Effector memory CD8-positive, alpha-beta T cell (primary cell): ENCODE measurements around the gene NEK8.
"Not testable (repeated sequence)": the region's sequence is repeated elsewhere in the genome, so short reads cannot be mapped to it uniquely, and the experiment has no call there.

ENCODE experiments used
- ATAC-seq: fragments of 150-1000 bp; cut with Tn5 transposase; replicated peaks from 2 replicates; pipeline ENCODE4 v1.10.0; 2021; ENCODE audit warnings: mild to moderate bottlenecking, moderate library complexity
- DNase-seq, 3 experiments: peaks; one replicate each; pipeline ENCODE4 v3.0.0; 2021
- H3K27ac Mint-ChIP-seq, 2 donors: one replicate each; pipeline ENCODE4 v1.8.0; 2022; ENCODE audit warnings: mild to moderate bottlenecking in 2 of 2, mixed read lengths in 2 of 2, moderate library complexity in 2 of 2
- H3K27me3 Mint-ChIP-seq, 2 donors: one replicate each; pipeline ENCODE4 v1.8.0; 2022; ENCODE audit warnings: mixed read lengths in 2 of 2
- H3K36me3 Mint-ChIP-seq: one replicate; pipeline ENCODE4 v1.8.0; 2022; ENCODE audit warnings: mild to moderate bottlenecking, moderate library complexity, mixed read lengths; ENCODE audit not compliant: insufficient read depth
- H3K4me1 Mint-ChIP-seq, 2 donors: one replicate each; pipeline ENCODE4 v1.8.0; 2022; ENCODE audit warnings: low read depth in 2 of 2, mixed read lengths in 2 of 2
- H3K4me3 Mint-ChIP-seq, 2 donors: one replicate each; pipeline ENCODE4 v1.8.0; 2022; ENCODE audit warnings: mild to moderate bottlenecking in 2 of 2, mixed read lengths in 2 of 2, moderate library complexity in 2 of 2
- H3K9me3 Mint-ChIP-seq, 2 donors: one replicate each; pipeline ENCODE4 v1.8.0; 2022; ENCODE audit warnings: mixed read lengths in 2 of 2

NEK8 gene

GRCh38 chr17:28763804-28764266, 35.2 kb downstream of the NEK8 start:
- Mint-ChIP-seq H3K36me3 (peaks cover 22% of the 10 kb centered on the region), H3K9me3 (no peaks in the 10 kb centered on the region), H3K27ac (no peak overlapping the region), H3K27me3 (no peaks in the 10 kb centered on the region), H3K4me1 (peaks cover 0 to 3% of the 10 kb centered on the region in 2 donors), H3K4me3 (no peak overlapping the region)
- peak; percentile 75 for ATAC-seq
- peak; percentile 73 to 79 (median 76) for DNase-seq

GRCh38 chr17:28765038-28765437, 36.5 kb downstream of the NEK8 start:
- ATAC-seq: no peak
- Mint-ChIP-seq H3K4me3 (no peak overlapping the region), H3K9me3 (no peaks in the 10 kb centered on the region), H3K27me3 (no peaks in the 10 kb centered on the region), H3K4me1 (peaks cover 3 to 6% of the 10 kb centered on the region in 2 donors), H3K36me3 (peaks cover 22% of the 10 kb centered on the region), H3K27ac (no peak overlapping the region)
- no peak for DNase-seq

- no peaks in the 10 kb centered on the region for H3K27me3 Mint-ChIP-seq
- DNase-seq (no peak), ATAC-seq (no peak)
- peak overlapping the region in 1 of 2 donors; percentile 75 for H3K27ac Mint-ChIP-seq
- no peak overlapping the region for H3K4me3 Mint-ChIP-seq
- H3K4me1 Mint-ChIP-seq: peaks cover 8 to 27% of the 10 kb centered on the region in 2 donors
- peaks cover 26% of the 10 kb centered on the region for H3K36me3 Mint-ChIP-seq
- H3K9me3 Mint-ChIP-seq: no peaks in the 10 kb centered on the region
Measured at GRCh38 chr17:28773736-28774135, 45.1 kb downstream of the NEK8 start.

GRCh38 chr17:28774206-28774605, 45.6 kb downstream of the NEK8 start:
- H3K27ac Mint-ChIP-seq: peak overlapping the region in 1 of 2 donors; percentile 75
- H3K27me3 Mint-ChIP-seq: no peaks in the 10 kb centered on the region
- peaks cover 23% of the 10 kb centered on the region for H3K36me3 Mint-ChIP-seq
- no peaks in the 10 kb centered on the region for H3K9me3 Mint-ChIP-seq
- no peak overlapping the region for H3K4me3 Mint-ChIP-seq
- peaks cover 13 to 32% of the 10 kb centered on the region in 2 donors for H3K4me1 Mint-ChIP-seq
- no peak for DNase-seq
- ATAC-seq: no peak

- peaks cover 18 to 39% of the 10 kb centered on the region in 2 donors for H3K4me1 Mint-ChIP-seq
- H3K27me3 Mint-ChIP-seq: no peaks in the 10 kb centered on the region
- no peaks in the 10 kb centered on the region for H3K9me3 Mint-ChIP-seq
- H3K4me3 Mint-ChIP-seq: no peak overlapping the region
- DNase-seq (no peak), ATAC-seq (no peak)
- peak overlapping the region; percentile 77 to 80 for H3K27ac Mint-ChIP-seq
- H3K36me3 Mint-ChIP-seq: peaks cover 17% of the 10 kb centered on the region
Measured at GRCh38 chr17:28777178-28777577, 48.6 kb downstream of the NEK8 start.

- H3K27me3 Mint-ChIP-seq, H3K9me3 Mint-ChIP-seq, H3K27ac Mint-ChIP-seq, H3K36me3 Mint-ChIP-seq, H3K4me3 Mint-ChIP-seq, DNase-seq, ATAC-seq: not testable (repeated sequence)
- peaks cover 18 to 39% of the 10 kb centered on the region in 2 donors for H3K4me1 Mint-ChIP-seq
Measured at GRCh38 chr17:28779601-28780000, 51.0 kb downstream of the NEK8 start.

- DNase-seq: no peak
- Mint-ChIP-seq H3K4me1 (peaks cover 9 to 27% of the 10 kb centered on the region in 2 donors), H3K4me3 (no peak overlapping the region), H3K27me3 (no peaks in the 10 kb centered on the region), H3K9me3 (no peaks in the 10 kb centered on the region), H3K27ac (peak overlapping the region; percentile 52 to 60), H3K36me3 (peaks cover 2% of the 10 kb centered on the region)
- no peak for ATAC-seq
Measured at GRCh38 chr17:28783161-28783560, 54.6 kb downstream of the NEK8 start.

GRCh38 chr17:28788100-28788499, 59.5 kb downstream of the NEK8 start:
- no peak for ATAC-seq
- peaks cover 6% of the 10 kb centered on the region for H3K36me3 Mint-ChIP-seq
- no peaks in the 10 kb centered on the region for H3K27me3 Mint-ChIP-seq
- no peaks in the 10 kb centered on the region for H3K9me3 Mint-ChIP-seq
- DNase-seq: no peak
- peak overlapping the region in 1 of 2 donors; percentile 25 for H3K27ac Mint-ChIP-seq
- peaks cover 0 to 7% of the 10 kb centered on the region in 2 donors for H3K4me1 Mint-ChIP-seq
- no peak overlapping the region for H3K4me3 Mint-ChIP-seq
